K562 (cell line): ENCODE data around the gene HMX2. TPM values are rescaled to one million over a fixed set of nuclear protein-coding genes. Genes with fewer than 3 reads are reported as not detected.

Source experiments
- ARID4B ChIP-seq: sonication (generic); formaldehyde crosslinking; IDR thresholded peaks from 2 replicates; pipeline ENCODE4 v1.8.0; 2022; ENCODE audit warnings: mild to moderate bottlenecking, missing genetic modification reagents
- ATF3 ChIP-seq, 2 experiments: fragments of 450-650 bp in 1 of 2; sonication (generic) in 1 of 2; formaldehyde crosslinking in 1 of 2; IDR thresholded peaks in 1 of 2; conservative IDR thresholded peaks in 1 of 2; 2 replicates each; pipeline versions ENCODE4 v1.6.1 to v1.8.1; 2016 to 2023; ENCODE audit warnings: mild to moderate bottlenecking in 2 of 2, moderate library complexity in 2 of 2, inconsistent platforms in 1 of 2, missing genetic modification reagents in 1 of 2
- CREB5 ChIP-seq: fragments of 250-450 bp; sonication (Bioruptor Pico); IDR thresholded peaks from 2 replicates; pipeline ENCODE4 v1.5.0; 2020; ENCODE audit warnings: mild to moderate bottlenecking
- FOSL1 ChIP-seq: fragments of 200-800 bp; sonication (Bioruptor generic); conservative IDR thresholded peaks from 2 replicates; pipeline ENCODE4 v1.6.1; 2016; ENCODE audit warnings: missing genetic modification characterization, missing compliant biosample characterization
- MAX ChIP-seq: sonication (generic); formaldehyde crosslinking; IDR thresholded peaks from 2 replicates; pipeline ENCODE4 v1.9.0; 2022; ENCODE audit warnings: mild to moderate bottlenecking, missing genetic modification reagents
- MTA3 ChIP-seq: fragments of 450-650 bp; formaldehyde crosslinking; IDR thresholded peaks from 2 replicates; pipeline ENCODE4 v1.6.1; 2017; ENCODE audit warnings: mild to moderate bottlenecking, borderline replicate concordance
- NR2C2 ChIP-seq, 2 experiments: fragments of 200-800 bp in 1 of 2; sonication (Bioruptor generic) in 1 of 2; sonication (generic) in 1 of 2; formaldehyde crosslinking in 1 of 2; IDR thresholded peaks; 2 replicates each; pipeline versions ENCODE4 v1.6.1 to v1.8.0; 2016 to 2022; ENCODE audit warnings: mild to moderate bottlenecking in 1 of 2, missing compliant biosample characterization in 1 of 2, missing genetic modification characterization in 1 of 2, missing genetic modification reagents in 1 of 2
- PKNOX1 ChIP-seq: fragments of 450-650 bp; IDR thresholded peaks from 2 replicates; pipeline ENCODE4 v1.6.1; 2016
- POLR2AphosphoS5 ChIP-seq: IDR thresholded peaks from 2 replicates; pipeline ENCODE4 v1.6.1; 2011; ENCODE audit warnings: mild to moderate bottlenecking, low read depth, low read length, moderate library complexity; ENCODE audit not compliant: control insufficient read depth, insufficient read depth
- THAP12 ChIP-seq: fragments of 250-450 bp; sonication (Bioruptor Pico); IDR thresholded peaks from 2 replicates; pipeline ENCODE4 v1.9.0; 2021; ENCODE audit warnings: mild to moderate bottlenecking, inconsistent platforms
- XRCC4 ChIP-seq: IDR thresholded peaks from one replicate; pipeline ENCODE4 v1.6.1; 2011; ENCODE audit not compliant: insufficient read depth, insufficient read length; ENCODE audit errors: extremely low read depth
- ZNF24 ChIP-seq: fragments of 450-650 bp; IDR thresholded peaks from 2 replicates; pipeline ENCODE4 v1.6.1; 2016
- polyA plus RNA-seq, 8 experiments: library from polyadenylated mRNA; depleted of rRNA in 4 of 8; stranded (reverse) in 5 of 8; unstranded in 3 of 8; fragments of >200 nt; fragmentation: Nextera tagmentation in 2 of 8; fragmentation: Illumina TruSeq in 1 of 8; extraction: Ambion mirVana in 2 of 8; extraction: Trizol in 1 of 8; gene quantifications; 2 replicates each; pipeline versions ENCODE4 v1.2.1 to v1.2.3, GENCODE V29; 2011 to 2014; ENCODE audit warnings: inconsistent platforms in 1 of 8, missing spikeins in 1 of 8
- total RNA-seq, 7 experiments: library from RNA; depleted of rRNA in 6 of 7; stranded (reverse); fragments of >200 nt in 6 of 7; fragmentation: Illumina TruSeq in 2 of 7; extraction: Trizol in 2 of 7; gene quantifications; 2 replicates each; pipeline versions ENCODE4 v1.2.1 to v1.2.3, GENCODE V29; 2011 to 2021; ENCODE audit warnings: low replicate concordance in 1 of 7

The HMX2 gene
- total and polyA plus RNA-seq, 9 of the 15 experiments (the other 6 are each of a cell fraction or from before 2014, with no cell fraction given), result 0.07 to 0.58 (median 0.09) TPM; not detected in 2

- TF ChIP-seq ARID4B (CRISPR knock-in tag) (peak; percentile 48; the same call in 1 of the 2 replicates), NR2C2 (CRISPR knock-in tag; IDR thresholded peaks at IDR 0.05) (peak; percentile 92), NR2C2 (tag; IDR thresholded peaks at IDR 0.05) (peak; percentile 97), CREB5 (CRISPR knock-in tag) (no peak), POLR2AphosphoS5 (peak; percentile 88), PKNOX1 (no peak), MAX (CRISPR knock-in tag) (peak; percentile 85), FOSL1 (tag) (peak; percentile 59), XRCC4 (no peak), ZNF24 (peak; percentile 60; the same call in 1 of the 2 replicates), THAP12 (CRISPR knock-in tag) (no peak), ATF3 (IDR thresholded peaks at IDR 0.05) (no peak), ATF3 (CRISPR knock-in tag; conservative IDR thresholded peaks at IDR 0.05) (no peak), MTA3 (peak; percentile 59; the same call in 1 of the 2 replicates)
Measured at GRCh38 chr10:123134915-123135414, 13.0 kb upstream of the HMX2 start (continued).
